H9 (cell line): ENCODE measurements around the gene AASS. TPM values are rescaled to one million over a fixed set of nuclear protein-coding genes. Genes with fewer than 3 reads are reported as not detected.

ENCODE experiments used
- DNase-seq: peaks from one replicate; pipeline ENCODE4 v3.0.0-alpha.2; 2017
- H2AFZ ChIP-seq: one replicate; pipeline ENCODE4 v1.6.1; 2013; ENCODE audit warnings: mild to moderate bottlenecking, low read length, control low read depth, moderate library complexity
- H2AK5ac ChIP-seq: 2 replicates; pipeline ENCODE4 v1.6.1; 2013; ENCODE audit warnings: low read length, control low read depth, mixed read lengths; ENCODE audit not compliant: insufficient read length
- H2BK120ac ChIP-seq: one replicate; pipeline ENCODE4 v1.6.1; 2013; ENCODE audit warnings: low read depth, mild to moderate bottlenecking, low read length, control low read depth, inconsistent platforms; ENCODE audit not compliant: poor library complexity, severe bottlenecking
- H2BK12ac ChIP-seq: 2 replicates; pipeline ENCODE4 v1.6.1; 2013; ENCODE audit warnings: low read length, control low read depth, mixed read lengths, low read depth; ENCODE audit not compliant: insufficient read length
- H2BK15ac ChIP-seq: 2 replicates; pipeline ENCODE4 v1.6.1; 2013; ENCODE audit warnings: low read depth, low read length, control low read depth
- H2BK20ac ChIP-seq: one replicate; pipeline ENCODE4 v1.6.1; 2013; ENCODE audit warnings: low read depth, mild to moderate bottlenecking, low read length, control low read depth, inconsistent platforms; ENCODE audit not compliant: poor library complexity, severe bottlenecking
- H2BK5ac ChIP-seq: 2 replicates; pipeline ENCODE4 v1.6.1; 2013; ENCODE audit warnings: low read length, control low read depth, mixed read lengths; ENCODE audit not compliant: insufficient read length
- H3K14ac ChIP-seq: 2 replicates; pipeline ENCODE4 v1.6.1; 2013; ENCODE audit warnings: low read length, control low read depth; ENCODE audit not compliant: insufficient read depth
- H3K18ac ChIP-seq: 2 replicates; pipeline ENCODE4 v1.6.1; 2013; ENCODE audit warnings: low read depth, mild to moderate bottlenecking, mixed read lengths, low read length, control low read depth; ENCODE audit not compliant: insufficient read length
- H3K23ac ChIP-seq: 2 replicates; pipeline ENCODE4 v1.6.1; 2013; ENCODE audit warnings: low read length, control low read depth, mixed read lengths, low read depth; ENCODE audit not compliant: insufficient read length
- H3K23me2 ChIP-seq: 2 replicates; pipeline ENCODE4 v1.6.1; 2013; ENCODE audit warnings: low read depth, mild to moderate bottlenecking, mixed read lengths, low read length, control low read depth; ENCODE audit not compliant: insufficient read length, poor library complexity, severe bottlenecking
- H3K27ac ChIP-seq: 2 replicates; pipeline ENCODE4 v1.5.1; 2013; ENCODE audit warnings: low read length, control low read depth, mixed read lengths, low read depth; ENCODE audit not compliant: insufficient read length
- H3K27me3 ChIP-seq: 2 replicates; pipeline ENCODE4 v1.6.1; 2013; ENCODE audit warnings: low read length, control low read depth, inconsistent platforms; ENCODE audit not compliant: insufficient read depth
- H3K4ac ChIP-seq: 2 replicates; pipeline ENCODE4 v1.6.1; 2013; ENCODE audit warnings: low read depth, mild to moderate bottlenecking, control low read depth, inconsistent platforms, low read length, moderate library complexity
- H3K4me1 ChIP-seq: 2 replicates; pipeline ENCODE4 v1.6.1; 2013; ENCODE audit warnings: low read length, control low read depth, inconsistent platforms; ENCODE audit not compliant: insufficient read depth
- H3K4me2 ChIP-seq: 2 replicates; pipeline ENCODE4 v1.6.1; 2013; ENCODE audit warnings: low read length, control low read depth, mixed read lengths; ENCODE audit not compliant: insufficient read length, insufficient read depth
- H3K56ac ChIP-seq: 2 replicates; pipeline ENCODE4 v1.6.1; 2013; ENCODE audit warnings: low read depth, mild to moderate bottlenecking, mixed read lengths, low read length, control low read depth; ENCODE audit not compliant: insufficient read length
- H3K79me1 ChIP-seq: 2 replicates; pipeline ENCODE4 v1.6.1; 2013; ENCODE audit warnings: low read depth, mild to moderate bottlenecking, moderate library complexity, low read length, control low read depth, inconsistent platforms; ENCODE audit not compliant: insufficient read depth, poor library complexity, severe bottlenecking
- H3K79me2 ChIP-seq: 2 replicates; pipeline ENCODE4 v1.6.1; 2013; ENCODE audit warnings: low read length, control low read depth, inconsistent platforms; ENCODE audit not compliant: insufficient read depth
- H3K9ac ChIP-seq: 2 replicates; pipeline ENCODE4 v1.6.1; 2013; ENCODE audit warnings: low read length, control low read depth, mixed read lengths; ENCODE audit not compliant: insufficient read length; ENCODE audit errors: extremely low read depth
- H3K9me3 ChIP-seq: one replicate; pipeline ENCODE4 v1.6.1; 2013; ENCODE audit warnings: low read depth, low read length, inconsistent platforms; ENCODE audit not compliant: control insufficient read depth
- H3T11ph ChIP-seq: one replicate; pipeline ENCODE4 v1.6.1; 2013; ENCODE audit warnings: mild to moderate bottlenecking, low read length, control low read depth, inconsistent platforms
- H4K20me1 ChIP-seq: one replicate; pipeline ENCODE4 v1.6.1; 2013; ENCODE audit not compliant: control insufficient read depth, insufficient read length, insufficient read depth
- H4K5ac ChIP-seq: 2 replicates; pipeline ENCODE4 v1.6.1; 2013; ENCODE audit warnings: low read depth, mild to moderate bottlenecking, mixed read lengths, low read length, control low read depth; ENCODE audit not compliant: insufficient read length
- H4K8ac ChIP-seq: replicated peaks from 2 replicates; pipeline ENCODE4 v1.6.1; 2013; ENCODE audit warnings: low read length, control low read depth, mixed read lengths, low read depth; ENCODE audit not compliant: insufficient read length
- H4K91ac ChIP-seq: 2 replicates; pipeline ENCODE4 v1.6.1; 2013; ENCODE audit warnings: low read depth, mild to moderate bottlenecking, moderate library complexity, mixed read lengths, low read length, control low read depth; ENCODE audit not compliant: insufficient read length
- H3K27ac Mint-ChIP-seq, 3 experiments: 2 replicates in 2 of 3; 3 replicates in 1 of 3; pipeline ENCODE4 v1.8.0; 2020 to 2021; ENCODE audit warnings: mixed read lengths in 3 of 3, mild to moderate bottlenecking in 1 of 3, moderate library complexity in 1 of 3
- H3K27me3 Mint-ChIP-seq: 2 replicates; pipeline ENCODE4 v1.8.0; 2021; ENCODE audit warnings: low read depth, mild to moderate bottlenecking, moderate library complexity, mixed read lengths
- H3K36me3 Mint-ChIP-seq, 3 experiments: 2 replicates in 2 of 3; 3 replicates in 1 of 3; pipeline ENCODE4 v1.8.0; 2020 to 2021; ENCODE audit warnings: low read depth in 3 of 3, mixed read lengths in 3 of 3; ENCODE audit not compliant: insufficient read depth in 1 of 3
- H3K4me1 Mint-ChIP-seq, 2 experiments: 2 replicates each; pipeline ENCODE4 v1.8.0; 2020; ENCODE audit warnings: mixed read lengths in 2 of 2
- H3K4me3 Mint-ChIP-seq, 2 experiments: 2 replicates in 1 of 2; 3 replicates in 1 of 2; pipeline ENCODE4 v1.8.0; 2020 to 2021; ENCODE audit warnings: mild to moderate bottlenecking in 2 of 2, mixed read lengths in 2 of 2, moderate library complexity in 1 of 2
- H3K9me3 Mint-ChIP-seq, 2 experiments: 2 replicates in 1 of 2; 3 replicates in 1 of 2; pipeline ENCODE4 v1.8.0; 2020; ENCODE audit warnings: mild to moderate bottlenecking in 2 of 2, mixed read lengths in 2 of 2, moderate library complexity in 1 of 2
- WGBS: extraction: QIAGEN DNeasy Blood & Tissue Kit; methylation state at CpG from one replicate; pipeline ENCODE4 v1.1.7; 2013; ENCODE audit warnings: missing lambda C conversion rate, low lambda C conversion rate, mixed read lengths; ENCODE audit not compliant: insufficient read length; ENCODE audit errors: extremely low coverage; 5-methylcytosine and 5-hydroxymethylcytosine counted together
- total RNA-seq: library from RNA; stranded (reverse); gene quantifications from 2 replicates; pipeline ENCODE4 v1.2.1, GENCODE V29; 2021
- TF ChIP-seq, protein P1 (sequence below): fragments of 200-600 bp; sonication (generic); conservative IDR thresholded peaks from 3 replicates; pipeline ENCODE4 v1.8.0; 2021; ENCODE audit warnings: antibody characterized with exemption, mild to moderate bottlenecking

AASS gene
- total RNA-seq, 1 experiment from 2014 or later: 398 TPM

DNA sequence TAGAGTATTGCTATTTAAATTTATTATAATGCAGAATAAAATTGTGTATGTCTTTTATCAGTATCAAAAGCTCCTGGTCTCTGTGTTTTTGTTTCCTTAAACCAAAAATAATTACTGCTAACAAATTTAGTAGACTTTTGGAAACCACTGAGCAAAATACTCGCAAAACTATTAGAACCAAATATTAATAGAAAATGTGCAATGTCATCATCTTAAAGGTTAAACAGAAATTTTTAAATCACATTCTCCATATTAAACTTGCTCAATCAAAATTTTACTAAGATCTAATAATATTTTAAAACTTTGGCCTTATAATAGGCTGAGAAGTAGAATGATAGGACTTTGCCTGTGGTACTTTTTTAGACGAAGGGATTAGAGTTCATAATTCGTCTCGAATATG lies 48.4 kb downstream of the AASS start:
- H3K27me3 ChIP-seq: no peaks in the 10 kb centered on the region
- Mint-ChIP-seq H3K4me1 (peaks cover 7 to 11% of the 10 kb centered on the region in 2 experiments), H3K27ac (no peak overlapping the region), H3K9me3 (no peaks in the 10 kb centered on the region), H3K36me3 (peaks cover 21 to 79% (median 69%) of the 10 kb centered on the region in 3 experiments), H3K27me3 (no peaks in the 10 kb centered on the region), H3K4me3 (no peak overlapping the region)
- no peak overlapping the region for H3T11ph ChIP-seq
- no peak overlapping the region for H3K23ac ChIP-seq
- no peak overlapping the region for H4K8ac ChIP-seq
- no peaks in the 10 kb centered on the region for H3K79me2 ChIP-seq
- no peak overlapping the region for H2BK5ac ChIP-seq
- H2AFZ ChIP-seq: no peak overlapping the region
- no CpG with 5 or more reads among the region's 4 CpGs for WGBS
- H3K4ac ChIP-seq: no peak overlapping the region
- no peaks in the 10 kb centered on the region for H3K9me3 ChIP-seq
- H2BK20ac ChIP-seq: no peak overlapping the region
- H2BK15ac ChIP-seq: no peak overlapping the region
- no peak overlapping the region for H2BK12ac ChIP-seq
- H3K4me1 ChIP-seq: no peaks in the 10 kb centered on the region
- H3K4me2 ChIP-seq: no peak overlapping the region
- no peak overlapping the region for H3K18ac ChIP-seq
- H3K27ac ChIP-seq: no peak overlapping the region
- no peak overlapping the region for H2AK5ac ChIP-seq
- no peaks in the 10 kb centered on the region for H4K20me1 ChIP-seq
- H3K14ac ChIP-seq: no peak overlapping the region
- no peak overlapping the region for H4K5ac ChIP-seq
- H2BK120ac ChIP-seq: no peak overlapping the region
- H3K9ac ChIP-seq: no peak overlapping the region
- no peak overlapping the region for H3K56ac ChIP-seq
- DNase-seq: no peak
- TF ChIP-seq, protein P1, sequence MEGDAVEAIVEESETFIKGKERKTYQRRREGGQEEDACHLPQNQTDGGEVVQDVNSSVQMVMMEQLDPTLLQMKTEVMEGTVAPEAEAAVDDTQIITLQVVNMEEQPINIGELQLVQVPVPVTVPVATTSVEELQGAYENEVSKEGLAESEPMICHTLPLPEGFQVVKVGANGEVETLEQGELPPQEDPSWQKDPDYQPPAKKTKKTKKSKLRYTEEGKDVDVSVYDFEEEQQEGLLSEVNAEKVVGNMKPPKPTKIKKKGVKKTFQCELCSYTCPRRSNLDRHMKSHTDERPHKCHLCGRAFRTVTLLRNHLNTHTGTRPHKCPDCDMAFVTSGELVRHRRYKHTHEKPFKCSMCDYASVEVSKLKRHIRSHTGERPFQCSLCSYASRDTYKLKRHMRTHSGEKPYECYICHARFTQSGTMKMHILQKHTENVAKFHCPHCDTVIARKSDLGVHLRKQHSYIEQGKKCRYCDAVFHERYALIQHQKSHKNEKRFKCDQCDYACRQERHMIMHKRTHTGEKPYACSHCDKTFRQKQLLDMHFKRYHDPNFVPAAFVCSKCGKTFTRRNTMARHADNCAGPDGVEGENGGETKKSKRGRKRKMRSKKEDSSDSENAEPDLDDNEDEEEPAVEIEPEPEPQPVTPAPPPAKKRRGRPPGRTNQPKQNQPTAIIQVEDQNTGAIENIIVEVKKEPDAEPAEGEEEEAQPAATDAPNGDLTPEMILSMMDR: no peak
- peaks cover 2% of the 10 kb centered on the region for H3K79me1 ChIP-seq
- H4K91ac ChIP-seq: no peak overlapping the region
- H3K23me2 ChIP-seq: no peaks in the 10 kb centered on the region
